Right renal pelvis (tissue), 4 donors: ENCODE results near the gene RAP1GAP. TPM values are rescaled to one million over a fixed set of nuclear protein-coding genes. Genes with fewer than 3 reads are reported as not detected.
A peak's percentile ranks its signal among the peaks of the same experiment; 100 is the strongest.

ENCODE experiments used
- DNase-seq, 4 donors: peaks; one replicate each; pipeline ENCODE4 v3.0.0-alpha.2; 2013; ENCODE audit warnings: low read depth in 4 of 4, low spot score in 3 of 4, missing footprints in 1 of 4
- polyA plus RNA-seq, 4 donors: library from polyadenylated mRNA; unstranded; fragments of 120-200 nt; gene quantifications; one replicate each; pipeline ENCODE4 v1.2.1, GENCODE V29; 2013; ENCODE audit not compliant: insufficient read length in 4 of 4

Gene RAP1GAP
- polyA plus RNA-seq, 4 donors: 18.8 to 26.4 (median 22.6) TPM

- DNase-seq: peak in 1 of 4 donors; percentile 42
Measured at GRCh38 chr1:21559788-21560567, 109.2 kb downstream of the RAP1GAP start.

DNA sequence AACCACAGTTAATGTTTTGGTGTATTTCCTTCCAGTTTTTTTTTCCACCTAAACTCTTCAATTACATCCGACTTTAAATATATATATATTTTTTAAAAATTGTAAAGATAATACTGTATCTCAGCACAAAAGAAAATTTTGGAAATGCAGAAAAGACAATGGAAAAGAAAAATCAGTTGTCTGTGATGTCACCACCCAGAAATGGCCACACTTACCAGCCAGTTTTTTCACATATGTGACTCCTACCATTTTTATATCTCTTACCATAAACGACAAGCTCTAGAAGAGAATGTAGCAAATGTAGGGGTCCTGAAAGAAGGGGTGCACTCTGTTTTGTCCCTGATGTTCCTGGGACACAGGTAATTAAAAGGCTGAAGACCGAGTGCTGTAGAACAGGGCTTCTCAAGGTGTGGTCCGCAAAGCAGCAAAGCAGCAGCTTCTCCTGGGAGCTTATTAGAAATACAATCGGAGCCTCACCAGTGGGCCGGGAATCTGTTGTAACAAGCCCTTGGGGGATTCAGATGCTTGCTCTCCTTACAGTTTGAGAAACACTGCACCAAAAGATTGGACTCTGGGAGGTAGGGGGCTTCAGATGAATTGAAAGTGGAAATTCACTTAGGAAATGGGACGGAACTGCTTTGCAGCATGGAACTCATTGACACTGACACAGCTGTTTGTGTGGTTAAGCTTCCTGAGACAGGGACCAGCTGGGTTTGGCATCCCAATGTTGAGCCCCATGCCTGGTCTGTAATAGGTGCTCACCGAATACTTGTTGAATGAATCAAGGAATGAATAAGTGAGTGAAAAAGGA, 115.8 kb downstream of the RAP1GAP start:
- no peak for DNase-seq

DNA sequence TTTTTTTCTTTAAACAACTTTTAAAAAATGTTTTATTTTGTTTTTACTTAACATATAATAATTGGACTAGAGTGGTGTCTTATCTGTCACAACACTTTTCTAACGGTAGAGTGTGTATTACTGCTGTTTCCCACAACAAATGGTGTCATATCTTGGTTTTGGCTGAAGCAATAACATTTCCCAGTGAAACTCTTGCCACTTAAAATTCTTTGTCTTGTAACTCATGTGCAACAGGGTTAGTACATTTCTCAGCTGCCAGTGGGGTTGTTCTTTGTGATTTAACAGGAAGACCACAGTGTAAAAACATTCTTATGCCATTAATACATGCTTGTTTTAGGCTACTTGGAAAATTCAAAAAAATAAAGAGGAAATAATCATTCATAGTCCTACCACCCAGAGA, 116.4 kb downstream of the RAP1GAP start:
- DNase-seq: no peak

DNA sequence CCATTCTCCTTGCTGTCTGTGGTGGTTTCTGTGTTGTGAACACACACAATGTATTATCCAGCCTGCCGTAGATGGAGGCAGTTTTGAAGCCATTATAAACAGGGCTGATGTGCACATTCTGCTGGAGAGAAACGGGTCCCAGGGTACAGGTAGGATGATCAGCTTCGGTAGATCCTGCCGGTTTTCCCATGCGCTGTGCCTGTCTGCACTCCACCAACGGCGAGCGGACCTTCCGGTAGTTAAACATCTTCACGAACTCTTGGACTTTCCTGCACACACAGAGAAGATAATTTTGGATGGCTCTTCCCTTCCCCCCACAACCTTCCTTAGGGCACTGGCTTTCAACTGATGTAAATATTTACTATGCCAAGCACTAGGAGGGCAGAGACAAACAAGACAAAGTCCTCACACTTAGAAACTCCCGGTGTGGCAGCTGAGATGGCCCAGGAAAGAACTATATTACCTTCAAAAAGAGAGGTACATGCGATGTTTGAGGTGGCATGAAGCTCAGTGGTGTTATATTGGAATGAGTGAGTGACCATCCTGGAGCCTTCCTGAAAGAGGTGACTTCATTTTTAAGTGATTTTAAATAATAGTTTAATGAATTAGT, 118.2 kb downstream of the RAP1GAP start:
- no peak for DNase-seq

- no peak for DNase-seq
Measured at GRCh38 chr1:21550097-21550496, 119.1 kb downstream of the RAP1GAP start.

DNA sequence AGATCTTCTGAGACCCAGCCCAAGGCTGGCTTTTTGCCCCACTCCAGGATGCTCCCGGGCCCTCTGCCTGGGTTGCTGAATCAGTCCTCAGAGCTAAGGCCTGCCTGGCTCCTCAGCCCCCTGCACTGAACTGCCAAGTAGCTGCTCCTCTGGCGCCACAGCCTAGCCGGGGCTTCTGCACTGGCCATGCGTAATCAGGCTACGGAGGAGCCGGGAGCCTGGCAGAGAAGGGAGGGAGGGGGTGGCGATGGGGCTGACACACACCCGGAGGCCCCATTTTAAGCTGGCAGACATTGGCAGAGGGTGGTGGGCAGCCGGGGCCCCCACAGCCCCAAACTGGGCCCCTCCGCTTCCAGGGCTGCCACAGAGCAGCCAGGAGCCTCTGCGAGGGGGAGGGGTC, 121.3 kb downstream of the RAP1GAP start:
- DNase-seq: no peak

Other genes with a start within 250 kb of the RAP1GAP start
- gene NBPF3, start 229.2 kb downstream of the RAP1GAP start, polyA plus RNA-seq: 10 to 100 TPM; 12.8 to 24.3 (median 16.8) TPM
- gene ALPL, start 159.9 kb downstream of the RAP1GAP start, polyA plus RNA-seq: 10 to 100 TPM; 27.9 to 59.4 (median 33.8) TPM
- gene USP48, start 113.8 kb upstream of the RAP1GAP start, polyA plus RNA-seq: 10 to 100 TPM; 58.9 to 71.7 (median 65.9) TPM
- gene LDLRAD2, start 142.9 kb upstream of the RAP1GAP start, polyA plus RNA-seq: 1 to 10 TPM; 3.6 to 5.5 (median 5.3) TPM